T-helper 2 cell treated with Interferon-gamma antibody and Interleukin-4, amounts not matched to agents 5 μg/mL and 100 μg/mL, for 36 hours (primary cell): Measurements from ENCODE around the gene ROBO1.

ENCODE experiments used
- DNase-seq: peaks from one replicate; pipeline ENCODE4 v3.0.0; 2021; ENCODE audit warnings: low spot score
- H3K27ac Mint-ChIP-seq: one replicate; pipeline ENCODE4 v1.8.0; 2021; ENCODE audit warnings: mild to moderate bottlenecking, mixed read lengths
- H3K27me3 Mint-ChIP-seq: one replicate; pipeline ENCODE4 v1.8.0; 2021; ENCODE audit warnings: low read depth, mixed read lengths
- H3K36me3 Mint-ChIP-seq: one replicate; pipeline ENCODE4 v1.8.0; 2021; ENCODE audit warnings: low read depth, mixed read lengths
- H3K4me1 Mint-ChIP-seq: one replicate; pipeline ENCODE4 v1.8.0; 2021; ENCODE audit warnings: low read depth, mixed read lengths
- H3K4me3 Mint-ChIP-seq: one replicate; pipeline ENCODE4 v1.8.0; 2022; ENCODE audit warnings: mild to moderate bottlenecking, moderate library complexity, mixed read lengths
- H3K9me3 Mint-ChIP-seq: one replicate; pipeline ENCODE4 v1.8.0; 2021; ENCODE audit warnings: mixed read lengths

The ROBO1 gene

DNA sequence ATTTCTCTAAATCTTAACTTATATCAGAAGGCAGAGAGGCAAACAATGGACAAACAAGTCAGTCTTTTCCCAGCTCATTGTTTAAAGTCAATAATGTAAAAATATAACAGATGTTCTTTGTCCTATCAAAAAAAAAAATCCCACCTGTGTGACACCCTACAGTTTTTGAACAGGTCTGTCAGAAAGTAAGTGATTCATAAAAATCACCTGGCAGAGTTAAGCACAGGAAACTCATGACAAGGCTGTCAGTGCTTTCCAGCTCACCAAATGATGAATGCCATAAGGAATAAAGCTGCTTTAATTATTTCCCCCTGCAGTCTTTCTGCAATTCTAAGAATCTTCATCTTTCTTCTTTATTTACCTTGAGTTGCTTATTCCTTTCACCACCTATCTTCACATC is 30.3 kb downstream of the ROBO1 start:
- H3K4me1 Mint-ChIP-seq = no peaks in the 10 kb centered on the region
- H3K27ac Mint-ChIP-seq = no peak overlapping the region
- H3K9me3 Mint-ChIP-seq = peaks cover 48% of the 10 kb centered on the region
- H3K27me3 Mint-ChIP-seq = no peaks in the 10 kb centered on the region
- no peak for DNase-seq
- H3K4me3 Mint-ChIP-seq = no peak overlapping the region
- H3K36me3 Mint-ChIP-seq = no peaks in the 10 kb centered on the region

DNA sequence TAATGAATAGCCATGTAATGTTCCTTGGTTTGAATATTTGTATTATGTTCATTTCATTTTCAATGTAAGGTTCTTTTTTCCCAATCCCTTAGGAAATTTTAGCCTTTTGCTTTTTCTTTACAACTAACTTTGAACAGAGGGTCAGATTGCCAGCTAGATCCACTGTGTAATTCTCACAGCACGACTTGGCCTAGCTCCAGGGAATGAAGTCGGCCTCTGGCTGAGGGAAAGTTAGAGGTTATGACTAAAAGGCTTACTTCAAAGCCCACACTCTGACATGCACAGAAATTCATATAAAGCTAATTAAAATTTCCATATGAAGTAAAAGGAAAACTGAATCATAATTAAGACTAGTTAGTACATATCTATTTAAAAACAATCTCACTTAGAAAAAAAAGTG is 38.7 kb downstream of the ROBO1 start:
- no peaks in the 10 kb centered on the region for H3K36me3 Mint-ChIP-seq
- DNase-seq = no peak
- H3K9me3 Mint-ChIP-seq = peaks cover 33% of the 10 kb centered on the region
- H3K27ac Mint-ChIP-seq = no peak overlapping the region
- H3K4me1 Mint-ChIP-seq = no peaks in the 10 kb centered on the region
- no peaks in the 10 kb centered on the region for H3K27me3 Mint-ChIP-seq
- H3K4me3 Mint-ChIP-seq = no peak overlapping the region

DNA sequence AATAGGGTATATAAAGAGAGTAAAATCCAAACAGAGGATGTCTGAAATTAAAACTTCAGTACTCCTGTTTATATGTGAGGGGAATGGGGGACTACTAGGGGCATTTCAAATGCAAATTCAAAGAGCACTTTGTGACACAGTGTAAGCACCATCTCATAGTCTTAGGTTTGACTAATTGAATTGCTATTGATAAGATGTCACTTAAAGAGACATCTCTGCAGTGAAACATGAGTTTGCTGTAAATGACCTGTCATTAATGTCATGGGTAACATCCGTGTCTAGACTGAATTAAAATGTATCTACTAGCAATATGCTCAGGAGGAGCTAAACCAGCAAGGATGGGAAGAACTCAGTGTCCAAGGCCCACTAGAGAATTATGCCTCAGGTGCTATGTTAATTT is 41.0 kb downstream of the ROBO1 start:
- H3K27me3 Mint-ChIP-seq = no peaks in the 10 kb centered on the region
- H3K9me3 Mint-ChIP-seq = peaks cover 19% of the 10 kb centered on the region
- DNase-seq = no peak
- H3K4me3 Mint-ChIP-seq = no peak overlapping the region
- H3K27ac Mint-ChIP-seq = no peak overlapping the region
- H3K36me3 Mint-ChIP-seq = no peaks in the 10 kb centered on the region
- no peaks in the 10 kb centered on the region for H3K4me1 Mint-ChIP-seq

DNA sequence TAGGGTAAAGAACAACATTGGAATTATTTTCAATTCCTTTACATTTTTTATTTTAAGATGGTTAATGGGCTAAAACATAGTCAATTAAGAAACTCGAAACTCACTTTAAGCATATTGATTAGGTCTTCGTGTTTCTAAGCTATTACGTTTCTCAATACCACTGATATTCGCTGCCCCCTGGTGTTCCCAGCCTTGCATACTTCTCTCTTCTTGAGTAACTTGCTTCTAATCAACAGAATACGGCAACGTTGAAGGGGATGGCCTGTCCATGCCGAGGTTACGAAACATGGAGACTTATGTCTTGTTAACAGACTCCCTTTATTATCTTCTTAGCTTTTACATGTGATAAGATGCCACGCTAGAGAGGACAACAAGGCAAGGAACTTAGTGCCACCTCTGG is 43.6 kb downstream of the ROBO1 start:
- H3K36me3 Mint-ChIP-seq = no peaks in the 10 kb centered on the region
- H3K27ac Mint-ChIP-seq = no peak overlapping the region
- no peaks in the 10 kb centered on the region for H3K4me1 Mint-ChIP-seq
- H3K27me3 Mint-ChIP-seq = no peaks in the 10 kb centered on the region
- no peak overlapping the region for H3K4me3 Mint-ChIP-seq
- no peak for DNase-seq
- peaks cover 11% of the 10 kb centered on the region for H3K9me3 Mint-ChIP-seq

DNA sequence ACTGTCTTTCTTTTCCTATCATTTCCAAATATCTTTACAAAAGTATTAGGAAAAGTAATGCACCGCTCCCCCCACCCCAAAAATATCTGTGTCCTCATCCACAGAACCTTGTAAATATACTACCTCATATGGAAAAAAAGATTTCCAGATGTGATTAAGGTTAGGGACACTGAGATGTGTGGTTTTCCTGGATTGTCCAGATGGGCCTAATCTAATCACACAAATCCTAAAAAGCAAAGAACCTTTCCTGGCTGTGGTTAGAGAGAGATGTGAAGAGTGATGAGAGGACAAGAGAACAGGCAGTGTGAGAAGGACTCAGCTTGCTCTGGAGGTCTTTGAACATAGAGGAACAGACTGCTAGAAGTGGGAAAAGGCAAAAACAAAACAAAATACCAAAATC is 77.7 kb downstream of the ROBO1 start:
- H3K4me3 Mint-ChIP-seq = no peak overlapping the region
- no peak for DNase-seq
- no peak overlapping the region for H3K27ac Mint-ChIP-seq
- no peaks in the 10 kb centered on the region for H3K4me1 Mint-ChIP-seq
- H3K36me3 Mint-ChIP-seq = no peaks in the 10 kb centered on the region
- peaks cover 21% of the 10 kb centered on the region for H3K9me3 Mint-ChIP-seq
- H3K27me3 Mint-ChIP-seq = no peaks in the 10 kb centered on the region

DNA sequence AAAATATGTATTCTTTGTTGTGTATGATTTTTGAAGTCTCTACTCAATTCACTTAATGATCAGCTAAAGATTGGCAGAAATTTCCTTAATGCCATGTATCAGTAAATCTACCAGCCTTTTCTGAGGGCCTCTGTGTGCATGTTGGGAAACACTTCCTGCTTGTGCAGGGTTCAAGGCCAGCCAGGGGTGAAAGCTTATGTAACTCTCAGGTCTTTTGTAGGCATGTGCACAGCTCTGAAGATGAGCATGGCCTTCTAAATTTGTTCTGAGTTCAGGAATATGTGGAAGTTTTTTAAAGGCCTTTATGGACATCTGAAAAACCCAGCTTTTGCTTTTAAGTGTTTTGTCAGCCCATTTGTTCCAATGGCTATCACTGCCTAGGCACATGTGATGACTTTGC is 82.7 kb downstream of the ROBO1 start:
- no peak for DNase-seq
- Mint-ChIP-seq H3K4me1 (no peaks in the 10 kb centered on the region), H3K4me3 (no peak overlapping the region), H3K27me3 (no peaks in the 10 kb centered on the region), H3K9me3 (peaks cover 31% of the 10 kb centered on the region), H3K27ac (no peak overlapping the region), H3K36me3 (no peaks in the 10 kb centered on the region)

DNA sequence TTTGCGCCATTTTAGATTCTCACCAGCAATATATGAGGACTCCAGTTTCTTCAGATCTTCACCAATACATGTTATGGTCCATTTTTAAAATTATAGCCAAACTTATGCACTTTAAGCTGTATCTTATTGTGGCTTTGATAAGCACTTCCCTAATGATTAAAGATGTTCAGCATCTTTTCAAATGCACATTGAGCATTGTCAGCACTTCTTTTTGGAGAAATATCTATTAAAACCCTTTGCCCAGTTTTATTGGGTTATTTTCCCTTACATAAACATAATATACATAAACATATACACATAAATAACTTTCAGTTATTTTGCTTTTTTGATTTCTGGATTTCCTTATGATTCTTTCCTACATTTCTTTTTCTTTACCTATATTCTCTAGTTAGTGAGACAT is 83.8 kb downstream of the ROBO1 start:
- no peak for DNase-seq
- no peak overlapping the region for H3K27ac Mint-ChIP-seq
- no peak overlapping the region for H3K4me3 Mint-ChIP-seq
- no peaks in the 10 kb centered on the region for H3K27me3 Mint-ChIP-seq
- no peaks in the 10 kb centered on the region for H3K4me1 Mint-ChIP-seq
- H3K36me3 Mint-ChIP-seq = no peaks in the 10 kb centered on the region
- peaks cover 26% of the 10 kb centered on the region for H3K9me3 Mint-ChIP-seq

DNA sequence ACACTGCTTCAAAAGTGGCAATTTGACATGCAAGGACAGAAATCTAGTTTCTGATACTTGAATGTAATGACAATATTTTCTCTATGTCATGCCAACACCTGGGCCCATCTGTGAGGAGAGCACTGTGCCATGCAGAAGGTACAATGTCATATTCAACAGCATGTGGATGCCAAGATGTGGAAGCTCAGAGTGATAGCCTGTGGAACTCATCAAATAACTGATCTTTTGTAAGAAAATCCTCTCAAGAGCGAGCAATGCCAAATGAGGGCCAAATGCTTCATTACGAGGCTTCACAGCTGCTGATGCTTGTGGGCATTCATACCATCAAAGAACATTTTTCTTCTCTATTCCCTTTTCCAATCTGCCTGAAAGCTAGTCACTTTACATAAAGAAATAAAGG is 95.1 kb downstream of the ROBO1 start:
- Mint-ChIP-seq H3K27me3 (no peaks in the 10 kb centered on the region), H3K27ac (no peak overlapping the region), H3K4me1 (no peaks in the 10 kb centered on the region), H3K36me3 (no peaks in the 10 kb centered on the region), H3K9me3 (peaks cover 41% of the 10 kb centered on the region), H3K4me3 (no peak overlapping the region)
- no peak for DNase-seq

DNA sequence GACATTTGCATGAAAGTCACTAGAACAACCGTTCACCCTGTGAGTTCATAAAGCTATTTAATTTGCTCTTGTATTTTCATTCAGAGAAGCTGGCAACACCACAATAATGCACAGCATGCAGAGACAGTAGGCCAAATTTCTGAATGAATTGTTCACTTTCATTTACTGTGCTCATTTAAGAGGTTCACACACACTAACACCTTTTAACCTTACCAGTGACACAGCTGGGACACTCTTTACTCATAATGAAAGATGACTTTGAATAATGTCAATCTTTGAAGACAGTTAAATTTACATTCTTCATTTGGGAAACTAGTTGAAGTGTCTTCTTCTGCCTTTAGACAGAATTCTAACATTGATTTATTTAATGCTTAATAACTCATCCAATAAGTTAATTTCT is 95.7 kb downstream of the ROBO1 start:
- H3K9me3 Mint-ChIP-seq = peaks cover 40% of the 10 kb centered on the region
- DNase-seq = no peak
- no peak overlapping the region for H3K27ac Mint-ChIP-seq
- no peaks in the 10 kb centered on the region for H3K27me3 Mint-ChIP-seq
- no peaks in the 10 kb centered on the region for H3K4me1 Mint-ChIP-seq
- H3K36me3 Mint-ChIP-seq = no peaks in the 10 kb centered on the region
- no peak overlapping the region for H3K4me3 Mint-ChIP-seq

DNA sequence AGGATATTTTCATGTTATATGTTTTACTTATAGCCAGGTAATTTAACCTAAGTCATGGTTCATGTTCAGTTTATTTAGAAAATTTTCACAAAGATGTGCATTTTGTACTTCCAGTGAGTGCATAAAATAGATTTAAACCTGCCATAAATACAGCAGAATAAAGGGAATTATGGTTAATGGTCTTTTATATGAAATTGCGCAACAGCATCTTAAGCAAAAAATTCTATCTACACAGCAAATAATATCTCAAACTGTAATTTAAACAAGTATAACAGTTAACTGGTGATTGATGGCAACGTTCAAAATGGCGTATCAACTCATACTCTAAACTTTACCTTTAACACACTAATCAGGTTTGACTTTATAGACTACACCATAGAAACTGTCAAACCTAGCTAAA is 97.6 kb downstream of the ROBO1 start:
- peaks cover 42% of the 10 kb centered on the region for H3K9me3 Mint-ChIP-seq

DNA sequence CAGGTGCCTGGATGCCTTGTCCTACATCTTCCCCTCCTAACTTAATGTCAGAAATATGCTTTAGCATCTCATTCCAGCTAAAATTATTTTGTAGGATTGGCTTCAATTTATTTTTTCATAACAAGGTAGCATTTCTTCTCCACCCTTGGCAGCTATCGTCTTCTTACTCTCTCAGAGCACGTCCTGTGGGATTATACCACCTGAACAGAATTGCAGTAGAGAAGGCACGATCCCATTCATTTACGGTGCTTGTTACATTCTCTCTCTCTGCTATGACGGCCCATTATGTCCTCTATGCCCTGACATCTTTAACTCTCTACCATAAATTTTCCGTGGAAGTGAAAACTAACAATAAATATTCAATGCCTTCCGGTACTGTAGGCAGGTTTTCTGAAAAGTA is 103.3 kb downstream of the ROBO1 start:
- Mint-ChIP-seq H3K27me3 (no peaks in the 10 kb centered on the region), H3K27ac (no peak overlapping the region), H3K9me3 (peaks cover 49% of the 10 kb centered on the region), H3K36me3 (no peaks in the 10 kb centered on the region), H3K4me1 (no peaks in the 10 kb centered on the region), H3K4me3 (no peak overlapping the region)
- DNase-seq = no peak

More for the DNA sequence above, 97.6 kb downstream of the ROBO1 start:
- H3K27ac Mint-ChIP-seq = no peak overlapping the region
- no peak overlapping the region for H3K4me3 Mint-ChIP-seq
- DNase-seq = no peak
- no peaks in the 10 kb centered on the region for H3K27me3 Mint-ChIP-seq
- H3K36me3 Mint-ChIP-seq = no peaks in the 10 kb centered on the region
- no peaks in the 10 kb centered on the region for H3K4me1 Mint-ChIP-seq

DNA sequence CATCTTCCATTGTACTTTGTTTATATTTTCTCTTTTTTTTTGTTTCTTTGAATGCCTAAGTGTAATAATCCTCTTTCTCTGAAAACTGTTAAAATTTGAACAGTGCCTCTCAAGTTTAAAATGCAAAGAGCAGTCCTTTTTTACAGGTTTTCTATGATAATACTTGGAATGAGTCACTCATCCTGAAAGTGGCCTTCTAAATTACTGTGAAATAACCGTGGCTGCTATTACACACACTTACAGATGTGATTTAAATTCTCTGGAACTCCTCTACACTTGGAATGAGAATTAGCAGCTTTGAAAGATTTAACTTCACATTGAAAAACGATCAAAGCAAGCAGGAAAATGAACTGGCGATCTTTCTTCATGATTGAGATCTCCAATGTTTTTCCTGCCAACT is 105.9 kb downstream of the ROBO1 start:
- no peak for DNase-seq
- H3K4me3 Mint-ChIP-seq = no peak overlapping the region
- H3K27me3 Mint-ChIP-seq = no peaks in the 10 kb centered on the region
- H3K4me1 Mint-ChIP-seq = no peaks in the 10 kb centered on the region
- no peaks in the 10 kb centered on the region for H3K36me3 Mint-ChIP-seq
- H3K27ac Mint-ChIP-seq = no peak overlapping the region
- peaks cover 38% of the 10 kb centered on the region for H3K9me3 Mint-ChIP-seq

DNA sequence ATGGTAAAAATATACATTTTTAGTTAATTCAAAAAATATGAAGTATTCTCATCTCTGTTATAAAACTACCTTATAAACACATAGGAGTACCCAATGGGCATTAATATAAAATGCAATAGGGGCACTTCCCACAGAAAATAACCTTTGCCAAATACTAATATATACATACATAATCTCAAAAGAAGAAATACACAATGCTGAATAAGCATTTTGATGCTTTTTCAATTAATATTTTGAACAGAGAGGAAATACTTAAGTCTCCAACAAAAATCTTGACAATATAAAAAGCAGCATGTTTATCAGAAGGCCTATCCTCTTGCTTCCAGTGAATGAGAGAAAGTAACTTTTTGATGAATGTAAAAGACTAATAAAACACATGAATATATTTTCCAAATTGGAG is 110.7 kb downstream of the ROBO1 start:
- Mint-ChIP-seq H3K27ac (no peak overlapping the region), H3K27me3 (no peaks in the 10 kb centered on the region), H3K9me3 (peaks cover 16% of the 10 kb centered on the region), H3K4me1 (no peaks in the 10 kb centered on the region), H3K36me3 (no peaks in the 10 kb centered on the region), H3K4me3 (no peak overlapping the region)
- DNase-seq = no peak

DNA sequence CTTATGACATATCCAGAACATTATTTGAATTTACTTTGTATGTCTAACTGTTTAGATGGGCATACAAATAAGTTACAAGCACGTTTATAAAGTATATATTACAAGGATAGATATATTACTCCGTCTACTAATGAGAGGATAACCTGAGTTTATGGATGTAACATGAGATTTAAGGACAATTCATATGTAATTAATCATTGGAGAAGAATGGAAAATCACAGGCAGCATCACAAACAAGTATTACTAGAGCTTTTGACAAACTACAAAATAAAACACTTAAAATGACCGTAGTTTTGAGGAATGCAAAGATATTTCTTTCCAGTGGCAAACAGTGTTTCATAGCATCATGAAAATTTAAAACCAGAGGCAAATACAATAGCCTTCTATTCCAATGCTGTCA is 113.8 kb downstream of the ROBO1 start:
- Mint-ChIP-seq H3K27me3 (no peaks in the 10 kb centered on the region), H3K9me3 (peaks cover 4% of the 10 kb centered on the region), H3K36me3 (no peaks in the 10 kb centered on the region), H3K4me3 (no peak overlapping the region), H3K27ac (no peak overlapping the region), H3K4me1 (no peaks in the 10 kb centered on the region)
- DNase-seq = no peak

DNA sequence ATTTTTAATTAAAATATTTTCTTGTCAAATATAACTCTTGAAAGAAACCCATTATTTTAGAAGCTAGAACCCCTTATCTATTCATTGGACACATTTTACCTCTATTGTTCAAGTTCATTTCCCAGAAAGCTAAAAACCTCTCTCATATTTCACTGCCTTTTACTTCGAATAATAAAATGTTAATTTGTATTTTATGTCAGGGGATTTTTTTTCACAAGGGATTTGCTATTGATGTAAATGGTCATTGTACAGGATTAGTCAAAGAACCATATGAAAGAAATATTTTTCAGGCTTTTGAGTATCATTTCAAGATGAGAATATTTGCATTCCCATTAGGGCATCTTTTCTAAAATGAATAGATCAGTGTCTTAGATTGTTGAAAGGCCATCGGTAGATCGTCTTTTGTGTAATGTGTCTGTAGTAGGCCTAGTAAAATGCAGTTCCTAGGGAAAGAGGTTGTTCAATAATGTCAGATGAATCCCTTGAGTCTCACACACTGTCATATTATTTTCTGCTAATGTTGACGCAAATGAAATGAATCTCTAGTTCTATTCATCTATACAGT is 114.5 kb downstream of the ROBO1 start:
- DNase-seq = no peak
- Mint-ChIP-seq H3K9me3 (peaks cover 4% of the 10 kb centered on the region), H3K27me3 (no peaks in the 10 kb centered on the region), H3K4me3 (no peak overlapping the region), H3K27ac (no peak overlapping the region), H3K36me3 (no peaks in the 10 kb centered on the region), H3K4me1 (no peaks in the 10 kb centered on the region)
